Activated naive CD4-positive, alpha-beta T cell treated with anti-CD3 and anti-CD28 coated beads, Interleukin-2, amount 10 ng/mL, durations not matched to agents 7 days and 5 days (primary cell): ENCODE measurements around the gene CASZ1.
A peak's percentile ranks its signal among the peaks of the same experiment; 100 is the strongest.

Experiments used
- CTCF ChIA-PET: fragments of 350-600 bp; sonication (Branson Sonifier 250); formaldehyde crosslinking; loops from one replicate; lab custom pipeline; 2021; ENCODE audit warnings: antibody characterized with exemption; lab: Charles Lee
- DNase-seq: peaks from one replicate; pipeline ENCODE4 v3.0.0-alpha.2; 2020
- H3K27ac Mint-ChIP-seq: one replicate; pipeline ENCODE4 v1.8.0; 2021; ENCODE audit warnings: mild to moderate bottlenecking, moderate library complexity, mixed read lengths
- H3K27me3 Mint-ChIP-seq: one replicate; pipeline ENCODE4 v1.8.0; 2021; ENCODE audit warnings: mild to moderate bottlenecking, mixed read lengths
- H3K36me3 Mint-ChIP-seq: one replicate; pipeline ENCODE4 v1.8.0; 2021; ENCODE audit warnings: mixed read lengths
- H3K4me1 Mint-ChIP-seq: one replicate; pipeline ENCODE4 v1.8.0; 2021; ENCODE audit warnings: mixed read lengths
- H3K4me3 Mint-ChIP-seq: one replicate; pipeline ENCODE4 v1.8.0; 2021; ENCODE audit warnings: mild to moderate bottlenecking, moderate library complexity, mixed read lengths
- H3K9me3 Mint-ChIP-seq: one replicate; pipeline ENCODE4 v1.8.0; 2021; ENCODE audit warnings: mixed read lengths

Gene CASZ1

GRCh38 chr1:10612436-10613160 lies 183.8 kb downstream of the CASZ1 start:
- Mint-ChIP-seq H3K27me3 (no peaks in the 10 kb centered on the region), H3K4me3 (no peak overlapping the region), H3K27ac (no peak overlapping the region), H3K9me3 (no peaks in the 10 kb centered on the region), H3K36me3 (no peaks in the 10 kb centered on the region), H3K4me1 (no peaks in the 10 kb centered on the region)
- CTCF ChIA-PET: no interaction called here
- no peak for DNase-seq

- Mint-ChIP-seq H3K4me1 (no peaks in the 10 kb centered on the region), H3K27me3 (no peaks in the 10 kb centered on the region), H3K36me3 (no peaks in the 10 kb centered on the region), H3K27ac (no peak overlapping the region), H3K4me3 (no peak overlapping the region), H3K9me3 (no peaks in the 10 kb centered on the region)
- CTCF ChIA-PET: no interaction called here
- no peak for DNase-seq
Observed at GRCh38 chr1:10610901-10611600, 185.4 kb downstream of the CASZ1 start.

GRCh38 chr1:10608690-10609089 lies 187.8 kb downstream of the CASZ1 start:
- Mint-ChIP-seq H3K4me3 (no peak overlapping the region), H3K4me1 (no peaks in the 10 kb centered on the region), H3K27me3 (no peaks in the 10 kb centered on the region), H3K36me3 (no peaks in the 10 kb centered on the region), H3K27ac (no peak overlapping the region), H3K9me3 (no peaks in the 10 kb centered on the region)
- CTCF ChIA-PET: no interaction called here
- no peak for DNase-seq

GRCh38 chr1:10607228-10607627 lies 189.2 kb downstream of the CASZ1 start:
- Mint-ChIP-seq H3K27me3 (no peaks in the 10 kb centered on the region), H3K27ac (no peak overlapping the region), H3K4me3 (no peak overlapping the region), H3K4me1 (no peaks in the 10 kb centered on the region), H3K9me3 (no peaks in the 10 kb centered on the region), H3K36me3 (no peaks in the 10 kb centered on the region)
- CTCF ChIA-PET: no interaction called here
- no peak for DNase-seq

GRCh38 chr1:10606064-10606463 lies 190.4 kb downstream of the CASZ1 start:
- CTCF ChIA-PET: no interaction called here
- Mint-ChIP-seq H3K4me1 (no peaks in the 10 kb centered on the region), H3K27ac (no peak overlapping the region), H3K27me3 (no peaks in the 10 kb centered on the region), H3K9me3 (no peaks in the 10 kb centered on the region), H3K36me3 (peaks cover 3% of the 10 kb centered on the region), H3K4me3 (no peak overlapping the region)
- no peak for DNase-seq

GRCh38 chr1:10604966-10605365 lies 191.5 kb downstream of the CASZ1 start:
- H3K4me3 Mint-ChIP-seq: no peak overlapping the region

GRCh38 chr1:10602936-10603335 lies 193.5 kb downstream of the CASZ1 start:
- Mint-ChIP-seq H3K36me3 (peaks cover 3% of the 10 kb centered on the region), H3K4me3 (no peak overlapping the region), H3K4me1 (no peaks in the 10 kb centered on the region), H3K27me3 (no peaks in the 10 kb centered on the region), H3K9me3 (no peaks in the 10 kb centered on the region), H3K27ac (no peak overlapping the region)
- CTCF ChIA-PET: no interaction called here
- no peak for DNase-seq

More at GRCh38 chr1:10604966-10605365, 191.5 kb downstream of the CASZ1 start:
- Mint-ChIP-seq H3K27ac (no peak overlapping the region), H3K4me1 (no peaks in the 10 kb centered on the region), H3K9me3 (no peaks in the 10 kb centered on the region), H3K36me3 (peaks cover 3% of the 10 kb centered on the region), H3K27me3 (no peaks in the 10 kb centered on the region)
- CTCF ChIA-PET: no interaction called here
- DNase-seq: no peak

GRCh38 chr1:10601342-10602070 lies 194.9 kb downstream of the CASZ1 start:
- H3K4me3 Mint-ChIP-seq: no peak overlapping the region
- H3K27ac Mint-ChIP-seq: no peak overlapping the region
- H3K9me3 Mint-ChIP-seq: no peaks in the 10 kb centered on the region
- CTCF ChIA-PET: no interaction called here
- no peaks in the 10 kb centered on the region for H3K27me3 Mint-ChIP-seq
- no peaks in the 10 kb centered on the region for H3K4me1 Mint-ChIP-seq
- DNase-seq: no peak
- peaks cover 3% of the 10 kb centered on the region for H3K36me3 Mint-ChIP-seq

- Mint-ChIP-seq H3K4me3 (no peak overlapping the region), H3K27ac (no peak overlapping the region), H3K36me3 (peaks cover 3% of the 10 kb centered on the region), H3K4me1 (no peaks in the 10 kb centered on the region), H3K27me3 (no peaks in the 10 kb centered on the region), H3K9me3 (no peaks in the 10 kb centered on the region)
- CTCF ChIA-PET: no interaction called here
- DNase-seq: no peak
Observed at GRCh38 chr1:10599194-10599861, 197.1 kb downstream of the CASZ1 start.

GRCh38 chr1:10598389-10598702 lies 198.1 kb downstream of the CASZ1 start:
- H3K4me3 Mint-ChIP-seq: no peak overlapping the region
- no peaks in the 10 kb centered on the region for H3K4me1 Mint-ChIP-seq
- no peak for DNase-seq
- no peaks in the 10 kb centered on the region for H3K9me3 Mint-ChIP-seq
- H3K27ac Mint-ChIP-seq: peak overlapping the region; percentile 38
- CTCF ChIA-PET: no interaction called here
- peaks cover 3% of the 10 kb centered on the region for H3K36me3 Mint-ChIP-seq
- H3K27me3 Mint-ChIP-seq: no peaks in the 10 kb centered on the region

- Mint-ChIP-seq H3K27ac (peak overlapping the region; percentile 38), H3K9me3 (no peaks in the 10 kb centered on the region), H3K36me3 (peaks cover 3% of the 10 kb centered on the region), H3K27me3 (no peaks in the 10 kb centered on the region), H3K4me3 (no peak overlapping the region), H3K4me1 (no peaks in the 10 kb centered on the region)
- CTCF ChIA-PET: no interaction called here
- no peak for DNase-seq
Observed at GRCh38 chr1:10597492-10598388, 198.7 kb downstream of the CASZ1 start.

- DNase-seq: no peak
- Mint-ChIP-seq H3K36me3 (peaks cover 3% of the 10 kb centered on the region), H3K4me3 (no peak overlapping the region), H3K4me1 (no peaks in the 10 kb centered on the region), H3K9me3 (no peaks in the 10 kb centered on the region), H3K27me3 (no peaks in the 10 kb centered on the region), H3K27ac (no peak overlapping the region)
- CTCF ChIA-PET: no interaction called here
Observed at GRCh38 chr1:10596780-10597179, 199.7 kb downstream of the CASZ1 start.

GRCh38 chr1:10594595-10595223 lies 201.7 kb downstream of the CASZ1 start:
- Mint-ChIP-seq H3K4me1 (peaks cover 4% of the 10 kb centered on the region), H3K27me3 (no peaks in the 10 kb centered on the region), H3K9me3 (no peaks in the 10 kb centered on the region), H3K4me3 (no peak overlapping the region), H3K36me3 (no peaks in the 10 kb centered on the region), H3K27ac (no peak overlapping the region)
- DNase-seq: no peak
- CTCF ChIA-PET: no interaction called here
